Activated CD4-positive, alpha-beta T cell treated with anti-CD3 and anti-CD28 coated beads, Interleukin-2, amount 50 U/mL, for 24 hours (primary cell): Measurements from ENCODE around the gene AZIN2.

Source experiments
- DNase-seq, 2 donors: peaks; one replicate each; pipeline ENCODE4 v3.0.0-alpha.2; 2020; ENCODE audit warnings: low read depth in 1 of 2, low spot score in 1 of 2

Gene AZIN2

DNA sequence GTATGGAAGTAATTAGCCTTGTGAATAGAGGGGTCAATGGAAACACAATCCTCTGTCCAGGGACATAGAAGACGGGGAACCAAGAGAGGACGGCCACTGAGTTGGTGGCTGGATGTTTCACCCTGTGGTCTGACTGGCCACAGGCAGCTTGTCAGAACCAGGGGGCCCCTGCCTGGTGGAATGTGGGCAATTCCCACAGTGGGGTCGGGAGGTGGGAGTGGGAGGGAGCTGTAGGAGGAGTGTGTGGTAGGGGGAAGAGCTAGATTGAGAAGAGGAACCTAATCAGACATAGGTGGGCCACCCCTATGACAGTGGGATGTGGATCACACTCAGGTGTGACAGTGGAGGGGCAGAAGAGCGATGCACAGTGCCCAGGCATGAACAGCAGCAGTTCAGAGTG lies 69.6 kb downstream of the AZIN2 start:
- no peak for DNase-seq

- no peak for DNase-seq
Measured at GRCh38 chr1:33151116-33151515, 70.2 kb downstream of the AZIN2 start.

- DNase-seq = no peak
Measured at GRCh38 chr1:33152685-33153432, 71.9 kb downstream of the AZIN2 start.

DNA sequence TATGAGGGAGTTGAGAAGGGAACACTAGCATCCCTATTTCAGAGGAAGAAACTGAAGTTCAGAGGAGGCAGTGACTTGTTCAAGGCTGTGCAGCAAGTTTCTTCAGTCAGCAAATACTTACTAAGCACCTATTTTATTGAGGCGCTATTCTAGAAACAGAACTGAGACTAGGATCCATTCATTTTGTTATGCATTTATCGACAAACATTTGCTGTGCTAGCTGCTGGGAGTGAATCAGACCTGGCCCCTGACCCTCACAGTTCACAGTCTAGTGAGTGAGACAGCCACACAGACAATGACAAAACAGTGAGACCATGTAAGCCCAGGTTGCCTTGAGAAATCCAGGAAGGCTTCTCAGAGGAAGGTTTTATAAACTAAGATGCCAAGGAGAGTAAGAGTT lies 72.7 kb downstream of the AZIN2 start:
- DNase-seq = no peak

DNA sequence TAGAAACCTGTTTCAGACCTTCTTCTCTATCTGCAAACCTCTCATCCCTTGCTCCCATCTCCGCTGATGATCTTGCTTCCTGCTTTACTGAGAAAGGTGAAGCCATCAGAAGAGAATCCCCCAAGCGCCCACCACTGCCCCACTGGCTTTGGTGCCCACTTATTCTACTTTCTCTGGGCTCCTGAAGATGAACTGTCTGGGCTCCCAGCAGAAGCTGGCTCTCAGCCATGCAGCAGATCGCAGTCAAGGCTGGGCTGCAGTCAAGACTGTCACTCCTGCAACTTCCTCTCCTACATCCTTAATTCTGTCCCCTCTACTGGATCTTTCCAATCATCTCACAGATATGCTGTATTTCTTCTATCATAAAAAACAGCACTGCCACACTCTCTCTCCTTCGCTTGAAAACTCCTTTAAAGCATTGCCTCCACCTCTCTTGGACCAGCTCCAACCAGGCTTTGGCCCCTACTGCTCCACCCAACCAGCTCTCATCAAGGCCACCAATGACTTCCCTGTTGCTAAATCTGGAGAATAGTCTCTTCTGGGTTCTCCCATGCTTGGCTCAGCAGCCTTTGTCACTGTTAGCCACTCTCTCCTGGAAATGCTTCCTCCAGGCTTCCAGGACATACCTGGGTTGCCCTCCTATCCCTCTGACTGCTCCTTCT lies 75.1 kb downstream of the AZIN2 start:
- DNase-seq = no peak

- DNase-seq = no peak
Measured at GRCh38 chr1:33157131-33157530, 76.2 kb downstream of the AZIN2 start.

DNA sequence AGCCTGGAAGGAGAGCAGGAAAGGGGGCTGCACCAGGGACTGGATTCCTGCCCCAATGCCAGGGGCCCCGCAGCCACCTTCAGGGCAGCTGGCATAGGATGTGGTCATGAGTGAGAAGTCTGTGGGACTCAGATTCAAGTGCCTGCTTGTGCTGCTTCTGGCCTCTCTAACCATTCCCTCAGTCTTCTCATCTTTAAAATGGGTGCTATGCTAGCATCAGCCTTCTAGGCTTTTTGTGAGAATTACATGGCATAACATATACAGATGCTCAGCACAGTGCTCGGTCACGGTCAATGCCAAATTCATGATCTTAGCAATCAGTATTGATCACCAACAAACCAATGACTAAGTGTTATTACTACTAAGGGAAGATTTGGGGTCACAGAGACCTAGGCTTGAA lies 77.4 kb downstream of the AZIN2 start:
- DNase-seq = no peak

DNA sequence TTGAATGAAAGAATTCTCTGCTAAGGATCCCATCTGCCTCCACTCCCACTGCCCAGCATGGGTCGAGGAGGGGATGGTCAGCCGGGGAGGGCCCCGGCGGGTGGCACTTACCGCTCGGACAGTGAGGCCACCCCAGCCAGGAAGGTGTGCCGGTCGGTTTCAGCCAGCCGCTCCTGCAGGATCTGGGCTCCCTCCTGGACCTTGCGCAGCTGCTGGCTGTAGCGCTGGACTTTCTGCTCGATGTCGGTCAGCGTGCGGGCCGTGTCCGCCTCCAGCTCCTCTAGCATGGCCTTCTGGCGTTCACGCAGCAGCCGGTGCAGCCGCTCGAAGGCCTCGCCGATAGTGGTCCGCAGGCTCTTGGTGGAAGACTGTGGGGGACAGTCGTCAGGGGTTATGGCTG lies 78.6 kb downstream of the AZIN2 start:
- no peak for DNase-seq

DNA sequence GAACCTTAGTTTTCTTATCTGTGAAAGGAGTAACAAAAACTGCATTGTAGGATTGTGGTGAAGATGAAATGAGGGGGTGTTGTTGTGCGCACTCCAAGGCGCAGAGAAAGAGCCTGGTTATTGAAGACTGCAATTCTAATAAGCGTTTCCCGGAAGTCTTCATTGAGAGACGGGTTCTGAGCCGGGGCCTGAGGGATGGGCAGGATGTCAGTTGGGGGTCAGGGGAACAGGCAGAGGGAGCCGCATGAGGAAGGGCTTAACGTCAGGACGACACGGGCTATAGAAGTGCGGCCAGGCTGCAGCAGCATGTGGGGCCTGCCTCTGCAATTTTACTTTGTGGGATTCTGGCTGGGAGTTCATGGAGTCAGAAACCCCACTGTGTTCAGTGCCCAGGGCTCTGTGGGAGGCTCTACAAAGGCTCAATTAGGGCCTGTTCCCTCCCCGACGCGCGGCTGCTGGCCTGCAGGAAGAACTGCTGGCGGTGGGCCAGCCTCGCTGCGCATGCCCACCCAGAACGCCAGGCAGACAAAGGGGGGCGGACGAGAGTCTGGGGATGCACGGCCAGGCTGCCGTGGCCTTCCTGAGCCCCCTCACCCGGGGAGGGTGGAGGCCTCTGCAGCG lies 80.2 kb downstream of the AZIN2 start:
- DNase-seq = no peak

GRCh38 chr1:33162141-33162540 lies 81.2 kb downstream of the AZIN2 start:
- DNase-seq = no peak

DNA sequence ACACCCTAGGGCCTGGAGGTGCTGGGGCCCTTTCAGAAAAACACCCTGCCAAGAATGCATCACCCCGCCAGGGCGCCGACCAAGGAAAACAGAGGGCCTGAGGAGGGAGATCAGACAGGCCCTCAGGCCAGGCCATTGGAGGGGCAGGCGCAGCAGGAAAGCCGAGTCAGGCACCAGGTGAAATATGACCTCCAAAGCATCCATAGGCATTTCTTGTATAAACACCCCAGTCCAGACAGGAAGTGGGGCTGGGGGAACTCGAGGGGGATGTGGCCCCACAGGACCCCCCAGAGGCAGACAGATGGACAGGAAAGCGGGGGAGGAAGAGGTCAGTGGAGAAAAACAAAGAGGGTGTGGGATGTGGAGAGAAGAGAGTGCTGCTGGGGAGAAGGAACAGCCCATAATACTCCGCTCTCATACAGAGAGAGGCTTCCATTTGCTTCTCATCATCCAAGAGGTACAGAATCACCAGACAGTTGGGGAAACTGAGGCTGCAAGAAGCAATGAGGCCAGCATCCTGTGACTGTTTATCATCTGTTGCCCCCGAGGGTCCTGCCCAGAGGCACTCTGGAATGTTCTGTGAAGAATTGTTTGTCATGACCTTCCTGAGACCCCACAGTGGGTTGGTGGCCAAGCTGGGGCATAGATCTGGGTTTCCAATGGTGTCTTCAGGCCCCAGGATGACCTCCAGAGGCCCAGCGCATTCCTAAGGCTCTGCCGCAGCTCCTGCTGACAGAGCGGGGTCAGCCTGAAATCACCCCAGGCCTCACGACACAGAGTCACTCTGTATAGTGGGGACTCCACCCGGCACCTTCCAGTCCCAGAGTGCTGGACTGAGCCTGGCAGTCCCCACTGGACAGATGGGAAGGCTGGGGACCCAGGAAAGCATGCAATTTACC lies 82.9 kb downstream of the AZIN2 start:
- no peak for DNase-seq

- no peak for DNase-seq
Measured at GRCh38 chr1:33165209-33165608, 84.3 kb downstream of the AZIN2 start.

GRCh38 chr1:33165809-33166208 lies 84.9 kb downstream of the AZIN2 start:
- DNase-seq = no peak

GRCh38 chr1:33167650-33168447 lies 86.9 kb downstream of the AZIN2 start:
- no peak for DNase-seq

DNA sequence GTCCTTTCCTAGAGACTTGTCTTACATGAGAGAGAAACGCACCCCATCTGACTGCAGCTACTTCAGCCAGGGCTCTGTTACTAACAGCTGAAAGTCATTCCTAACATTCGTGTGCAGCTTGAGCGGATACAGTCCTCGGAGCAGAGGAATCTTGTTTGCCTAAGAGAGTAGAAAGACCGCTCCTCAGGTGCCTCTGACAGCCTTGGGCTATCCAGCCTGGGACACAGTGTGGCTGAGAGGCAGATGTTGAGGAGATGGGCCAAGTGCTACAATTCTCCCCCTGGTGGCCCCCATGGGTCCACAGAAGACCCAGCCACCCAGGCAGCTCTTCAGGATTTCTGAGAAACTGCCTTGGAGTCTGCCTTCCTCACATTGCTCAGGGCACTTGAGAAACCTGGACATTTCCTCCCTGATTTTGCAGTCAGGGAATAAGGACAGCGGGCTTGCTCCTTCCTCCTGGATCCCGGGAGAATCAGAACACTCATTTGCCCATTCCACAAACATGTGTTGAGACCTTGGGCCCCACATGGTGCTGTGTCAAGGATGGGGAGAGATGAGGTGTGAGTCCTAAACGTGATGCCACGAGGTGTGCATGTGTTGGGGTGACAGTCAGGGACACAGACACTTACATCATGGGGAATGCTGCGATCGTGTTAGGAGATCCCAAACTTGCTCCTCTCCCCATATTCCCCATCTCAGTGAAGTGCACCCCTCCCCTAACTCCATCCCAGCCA lies 87.8 kb downstream of the AZIN2 start:
- DNase-seq = no peak

DNA sequence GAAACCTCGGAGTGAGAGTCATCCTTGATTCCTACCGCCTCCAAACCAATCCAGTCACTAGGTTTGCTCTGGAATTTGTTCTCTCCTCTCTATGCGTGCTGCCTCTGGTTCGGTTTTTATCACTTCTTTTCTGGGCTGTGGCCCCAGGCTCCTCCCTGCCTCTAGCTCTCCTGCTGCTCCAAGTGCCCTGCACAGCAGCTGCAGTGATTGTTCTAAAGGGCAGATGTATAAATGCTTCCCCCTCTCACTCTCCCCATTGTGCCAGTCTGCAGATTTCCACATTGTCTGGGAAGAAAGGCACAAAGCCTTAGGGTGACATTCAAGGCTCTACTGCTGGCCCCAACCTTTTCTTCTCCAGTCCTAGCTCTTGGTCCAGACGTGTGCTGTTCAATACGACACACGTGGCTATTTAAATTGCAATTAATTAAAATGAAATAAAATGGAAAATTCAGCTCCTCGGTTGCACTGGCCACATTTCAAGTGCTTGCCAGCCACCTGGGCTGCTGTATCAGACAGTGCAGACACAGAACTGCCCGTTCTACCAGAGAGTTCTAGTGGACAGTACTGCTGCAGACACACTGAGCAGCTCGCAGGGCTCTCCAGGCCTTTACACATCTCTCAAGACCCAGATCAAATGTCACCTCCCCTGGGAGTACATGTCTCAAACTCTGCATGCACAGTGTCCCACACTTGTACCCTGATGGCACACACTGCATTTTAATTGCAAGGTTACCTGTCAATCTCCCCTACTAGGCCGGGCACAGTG lies 88.5 kb downstream of the AZIN2 start:
- DNase-seq = no peak
